ENCODE measurements around the gene DPH6. TPM values are rescaled to one million over a fixed set of nuclear protein-coding genes. Genes with fewer than 3 reads are reported as not detected.

Gene DPH6
- total RNA-seq, 1 donor from 2014 or later, result 14.2 TPM

GRCh38 chr15:35505141-35505540, 40.8 kb downstream of the DPH6 start:
- no peak for DNase-seq
- no peak overlapping the region for H3K27ac Mint-ChIP-seq (ENCODE audit: unreplicated experiment)
- peaks cover 2% of the 10 kb centered on the region for H3K9me3 Mint-ChIP-seq (ENCODE audit: unreplicated experiment)
- no peak for TF ChIP-seq CTCF (IDR thresholded peaks at IDR 0.05; ENCODE audit: partially characterized antibody, unreplicated experiment)
- no peak overlapping the region for H3K4me3 Mint-ChIP-seq (ENCODE audit: unreplicated experiment)
- no peaks in the 10 kb centered on the region for H3K36me3 Mint-ChIP-seq (ENCODE audit: unreplicated experiment)
- H3K4me1 Mint-ChIP-seq (ENCODE audit: low read depth, unreplicated experiment), result peaks cover 3% of the 10 kb centered on the region
- no peaks in the 10 kb centered on the region for H3K27me3 Mint-ChIP-seq (ENCODE audit: unreplicated experiment)

- Mint-ChIP-seq H3K4me3 (ENCODE audit: unreplicated experiment) (no peak overlapping the region), H3K36me3 (ENCODE audit: unreplicated experiment) (no peaks in the 10 kb centered on the region), H3K27ac (ENCODE audit: unreplicated experiment) (no peak overlapping the region), H3K9me3 (ENCODE audit: unreplicated experiment) (peaks cover 2% of the 10 kb centered on the region), H3K4me1 (ENCODE audit: low read depth, unreplicated experiment) (no peaks in the 10 kb centered on the region), H3K27me3 (ENCODE audit: unreplicated experiment) (no peaks in the 10 kb centered on the region)
- no peak for DNase-seq
- TF ChIP-seq CTCF (IDR thresholded peaks at IDR 0.05; ENCODE audit: partially characterized antibody, unreplicated experiment), result no peak
Observed at GRCh38 chr15:35499723-35500122, 46.2 kb downstream of the DPH6 start.

- Mint-ChIP-seq H3K27me3 (ENCODE audit: unreplicated experiment) (no peaks in the 10 kb centered on the region), H3K27ac (ENCODE audit: unreplicated experiment) (no peak overlapping the region), H3K36me3 (ENCODE audit: unreplicated experiment) (no peaks in the 10 kb centered on the region), H3K4me3 (ENCODE audit: unreplicated experiment) (no peak overlapping the region), H3K9me3 (ENCODE audit: unreplicated experiment) (no peaks in the 10 kb centered on the region), H3K4me1 (ENCODE audit: low read depth, unreplicated experiment) (peaks cover 2% of the 10 kb centered on the region)
- no peak for DNase-seq
- no peak for TF ChIP-seq CTCF (IDR thresholded peaks at IDR 0.05; ENCODE audit: partially characterized antibody, unreplicated experiment)
Observed at GRCh38 chr15:35496585-35496984, 49.4 kb downstream of the DPH6 start.

- Mint-ChIP-seq H3K4me3 (ENCODE audit: unreplicated experiment) (no peak overlapping the region), H3K36me3 (ENCODE audit: unreplicated experiment) (no peaks in the 10 kb centered on the region), H3K9me3 (ENCODE audit: unreplicated experiment) (no peaks in the 10 kb centered on the region), H3K4me1 (ENCODE audit: low read depth, unreplicated experiment) (peaks cover 2% of the 10 kb centered on the region), H3K27ac (ENCODE audit: unreplicated experiment) (no peak overlapping the region), H3K27me3 (ENCODE audit: unreplicated experiment) (no peaks in the 10 kb centered on the region)
- no peak for DNase-seq
- no peak for TF ChIP-seq CTCF (IDR thresholded peaks at IDR 0.05; ENCODE audit: partially characterized antibody, unreplicated experiment)
Observed at GRCh38 chr15:35495080-35495479, 50.9 kb downstream of the DPH6 start.

- H3K27ac Mint-ChIP-seq (ENCODE audit: unreplicated experiment), result no peak overlapping the region
- H3K9me3 Mint-ChIP-seq (ENCODE audit: unreplicated experiment), result peaks cover 11% of the 10 kb centered on the region
- H3K4me3 Mint-ChIP-seq (ENCODE audit: unreplicated experiment), result no peak overlapping the region
- H3K4me1 Mint-ChIP-seq (ENCODE audit: low read depth, unreplicated experiment), result peaks cover 2% of the 10 kb centered on the region
- H3K36me3 Mint-ChIP-seq (ENCODE audit: unreplicated experiment), result peaks cover 11% of the 10 kb centered on the region
- H3K27me3 Mint-ChIP-seq (ENCODE audit: unreplicated experiment), result no peaks in the 10 kb centered on the region
- DNase-seq, result no peak
- no peak for TF ChIP-seq CTCF (IDR thresholded peaks at IDR 0.05; ENCODE audit: partially characterized antibody, unreplicated experiment)
Observed at GRCh38 chr15:35491999-35492398, 54.0 kb downstream of the DPH6 start.
